Measurements from ENCODE around the gene ARID2. TPM values are rescaled to one million over a fixed set of nuclear protein-coding genes. Genes with fewer than 3 reads are reported as not detected.

The ARID2 gene
- total and polyA plus RNA-seq, 2 donors from 2014 or later = 4.4 to 35.7 TPM

DNA sequence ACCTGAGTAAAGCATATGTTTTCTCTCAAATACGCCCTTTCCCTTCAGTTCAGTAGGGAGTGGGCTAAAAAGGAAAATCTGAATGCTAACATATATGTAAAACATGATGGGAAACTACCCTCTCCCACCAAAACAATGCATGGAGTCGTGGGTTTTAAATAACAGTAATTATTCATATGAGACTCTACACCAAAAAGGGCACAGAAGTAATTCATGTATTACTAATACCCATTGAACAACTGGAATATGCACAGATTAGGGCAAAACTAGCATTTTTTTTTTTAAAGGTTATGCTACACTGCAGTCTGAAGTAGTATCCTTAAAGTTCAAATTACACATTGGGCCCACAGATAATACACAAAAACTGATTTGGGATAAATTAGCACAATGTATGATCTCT lies 8.1 kb upstream of the ARID2 start:
- no peak for FAIRE-seq

DNA sequence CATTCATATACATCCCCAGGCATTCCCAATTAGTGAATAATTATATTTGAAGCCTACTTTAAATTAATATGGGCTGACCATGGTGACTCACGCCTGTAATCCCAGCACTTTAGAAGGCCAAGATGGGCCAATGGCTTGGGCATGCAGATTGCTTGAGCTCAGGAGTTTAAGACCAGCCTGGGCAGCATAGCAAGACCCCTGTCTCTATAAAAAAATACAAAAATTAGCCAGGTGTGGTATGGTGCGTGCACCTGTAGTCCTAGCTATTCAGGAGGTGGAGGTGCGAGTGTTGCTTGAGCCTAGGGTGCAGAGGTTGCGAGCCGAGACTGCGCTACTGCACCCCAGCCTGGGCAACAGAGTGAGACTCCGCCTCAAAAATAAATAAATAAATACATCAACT lies 7.6 kb upstream of the ARID2 start:
- DNase-seq (no peak), FAIRE-seq (no peak)
- no peaks in the 10 kb centered on the region for H3K9me3 ChIP-seq (ENCODE audit: control insufficient read depth in 2 of 3, insufficient read depth in 1 of 3, low read length in 3 of 3)
- intact Hi-C loops (cut with DNase I) = no loop called here
- H3K4me3 ChIP-seq (ENCODE audit: low read length in 3 of 3) = no peak overlapping the region
- TF ChIP-seq, protein P1, sequence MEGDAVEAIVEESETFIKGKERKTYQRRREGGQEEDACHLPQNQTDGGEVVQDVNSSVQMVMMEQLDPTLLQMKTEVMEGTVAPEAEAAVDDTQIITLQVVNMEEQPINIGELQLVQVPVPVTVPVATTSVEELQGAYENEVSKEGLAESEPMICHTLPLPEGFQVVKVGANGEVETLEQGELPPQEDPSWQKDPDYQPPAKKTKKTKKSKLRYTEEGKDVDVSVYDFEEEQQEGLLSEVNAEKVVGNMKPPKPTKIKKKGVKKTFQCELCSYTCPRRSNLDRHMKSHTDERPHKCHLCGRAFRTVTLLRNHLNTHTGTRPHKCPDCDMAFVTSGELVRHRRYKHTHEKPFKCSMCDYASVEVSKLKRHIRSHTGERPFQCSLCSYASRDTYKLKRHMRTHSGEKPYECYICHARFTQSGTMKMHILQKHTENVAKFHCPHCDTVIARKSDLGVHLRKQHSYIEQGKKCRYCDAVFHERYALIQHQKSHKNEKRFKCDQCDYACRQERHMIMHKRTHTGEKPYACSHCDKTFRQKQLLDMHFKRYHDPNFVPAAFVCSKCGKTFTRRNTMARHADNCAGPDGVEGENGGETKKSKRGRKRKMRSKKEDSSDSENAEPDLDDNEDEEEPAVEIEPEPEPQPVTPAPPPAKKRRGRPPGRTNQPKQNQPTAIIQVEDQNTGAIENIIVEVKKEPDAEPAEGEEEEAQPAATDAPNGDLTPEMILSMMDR (IDR thresholded peaks at IDR 0.05; ENCODE audit: borderline replicate concordance, extremely low read depth, insufficient read depth) = no peak
- H3K9ac ChIP-seq (ENCODE audit: low read length in 3 of 3) = no peak overlapping the region
- H3K36me3 ChIP-seq (ENCODE audit: control insufficient read depth in 2 of 3, insufficient read depth in 3 of 3, low read length in 3 of 3) = no peaks in the 10 kb centered on the region
- no peaks in the 10 kb centered on the region for H3K27me3 ChIP-seq (ENCODE audit: control insufficient read depth, insufficient read depth, low read length)
- no peak overlapping the region for H3K27ac ChIP-seq (ENCODE audit: low read depth in 2 of 2, low read length in 2 of 2)
- peaks cover 0 to 21% (median 3%) of the 10 kb centered on the region in 3 donors for H3K4me1 ChIP-seq (ENCODE audit: control insufficient read depth in 2 of 3, insufficient read depth in 2 of 3, low read depth in 1 of 3, low read length in 3 of 3)

More for the DNA sequence above, 8.1 kb upstream of the ARID2 start:
- Histone ChIP-seq H3K4me3 (ENCODE audit: low read length in 3 of 3) (no peak overlapping the region), H3K9me3 (ENCODE audit: control insufficient read depth in 2 of 3, insufficient read depth in 1 of 3, low read length in 3 of 3) (no peaks in the 10 kb centered on the region), H3K9ac (ENCODE audit: low read length in 3 of 3) (no peak overlapping the region), H3K36me3 (ENCODE audit: control insufficient read depth in 2 of 3, insufficient read depth in 3 of 3, low read length in 3 of 3) (no peaks in the 10 kb centered on the region), H3K27me3 (ENCODE audit: control insufficient read depth, insufficient read depth, low read length) (no peaks in the 10 kb centered on the region), H3K27ac (ENCODE audit: low read depth in 2 of 2, low read length in 2 of 2) (no peak overlapping the region), H3K4me1 (ENCODE audit: control insufficient read depth in 2 of 3, insufficient read depth in 2 of 3, low read depth in 1 of 3, low read length in 3 of 3) (peaks cover 0 to 21% (median 3%) of the 10 kb centered on the region in 3 donors)
- no peak for DNase-seq
- intact Hi-C loops (cut with DNase I) = no loop called here
- TF ChIP-seq, protein P1 (IDR thresholded peaks at IDR 0.05; ENCODE audit: borderline replicate concordance, extremely low read depth, insufficient read depth) = no peak

DNA sequence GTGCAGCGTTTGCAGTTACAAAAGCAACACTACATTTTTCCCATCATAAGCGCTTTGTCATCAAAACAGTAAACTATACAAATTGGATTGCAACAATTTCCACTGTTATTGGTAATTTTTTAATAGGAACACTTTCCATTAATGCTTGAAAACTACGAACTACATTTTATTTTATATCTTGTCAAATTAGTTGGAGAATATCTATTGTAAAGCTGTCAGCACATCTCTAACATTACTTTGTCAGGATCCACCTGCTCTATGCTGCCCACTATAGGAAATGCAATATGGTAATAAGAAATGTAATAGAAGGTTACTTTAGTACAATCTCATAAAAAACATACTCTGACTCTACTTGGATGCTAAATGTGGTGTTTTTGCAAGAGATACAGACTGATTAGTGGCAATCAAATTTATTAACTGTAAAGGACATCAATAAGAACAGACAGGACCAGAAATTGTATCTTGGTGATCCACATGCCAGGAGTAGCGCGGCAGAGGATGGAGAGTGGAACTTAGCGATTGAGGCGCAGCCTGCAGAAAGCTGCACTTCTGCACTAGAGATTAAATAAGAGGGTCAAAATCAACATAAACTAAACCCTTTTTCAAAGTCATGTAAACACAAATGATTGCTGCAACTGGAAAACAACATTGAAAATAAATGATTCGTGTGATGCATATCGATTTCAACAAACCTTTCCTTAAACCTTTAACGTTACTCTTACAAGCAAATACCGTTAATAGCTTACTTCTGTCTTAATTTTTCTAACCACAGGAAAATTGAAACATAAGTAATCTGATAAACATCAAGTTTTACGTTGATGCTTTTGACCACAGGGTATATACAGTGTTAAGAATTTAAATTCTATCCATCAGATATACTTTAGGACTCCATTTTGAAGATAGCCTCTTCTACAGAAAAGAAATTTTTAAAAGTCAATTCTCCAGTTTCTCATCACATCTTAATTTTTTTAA lies 3.6 kb upstream of the ARID2 start:
- intact Hi-C loops (cut with DNase I) = no loop called here

More for the DNA sequence above, 3.6 kb upstream of the ARID2 start:
- Histone ChIP-seq H3K4me3 (ENCODE audit: low read length in 3 of 3) (peak overlapping the region; percentile 90 to 98 (median 98)), H3K36me3 (ENCODE audit: control insufficient read depth in 2 of 3, insufficient read depth in 3 of 3, low read length in 3 of 3) (no peaks in the 10 kb centered on the region), H3K27ac (ENCODE audit: low read depth in 2 of 2, low read length in 2 of 2) (peak overlapping the region; percentile 96 to 97), H3K27me3 (ENCODE audit: control insufficient read depth, insufficient read depth, low read length) (no peaks in the 10 kb centered on the region), H3K9ac (ENCODE audit: low read length in 3 of 3) (peak overlapping the region; percentile 64 to 100 (median 92)), H3K9me3 (ENCODE audit: control insufficient read depth in 2 of 3, insufficient read depth in 1 of 3, low read length in 3 of 3) (no peaks in the 10 kb centered on the region), H3K4me1 (ENCODE audit: control insufficient read depth in 2 of 3, insufficient read depth in 2 of 3, low read depth in 1 of 3, low read length in 3 of 3) (peaks cover 0 to 21% (median 3%) of the 10 kb centered on the region in 3 donors)
- DNase-seq (peak in 2 of 5 donors; percentile 82 to 88), FAIRE-seq (peak; percentile 84)
- TF ChIP-seq, protein P1 (IDR thresholded peaks at IDR 0.05; ENCODE audit: borderline replicate concordance, extremely low read depth, insufficient read depth) = peak; percentile 62
